Measurements from ENCODE around the gene CA11.
A peak's percentile ranks its signal among the peaks of the same experiment; 100 is the strongest.

- TF ChIP-seq POLR2AphosphoS5 (IDR thresholded peaks at IDR 0.05; ENCODE audit: insufficient read depth in 1 of 2, low read depth in 1 of 2) (peak; percentile 14 to 55), CTCF (IDR thresholded peaks at IDR 0.05) (no peak), POLR2A (IDR thresholded peaks at IDR 0.05) (no peak)
Observed at GRCh38 chr19:48630296-48631063, 15.5 kb downstream of the CA11 start.

Measured in vagina (tissue), 2 donors.